ENCODE data around the gene ALOX15. TPM values are rescaled to one million over a fixed set of nuclear protein-coding genes. Genes with fewer than 3 reads are reported as not detected.
A peak's percentile ranks its signal among the peaks of the same experiment; 100 is the strongest.
"Not testable (repeated sequence)": the region's sequence is repeated elsewhere in the genome, so short reads cannot be mapped to it uniquely, and the experiment has no call there.

ALOX15 gene
- total RNA-seq, 1 experiment from 2014 or later = not detected

DNA sequence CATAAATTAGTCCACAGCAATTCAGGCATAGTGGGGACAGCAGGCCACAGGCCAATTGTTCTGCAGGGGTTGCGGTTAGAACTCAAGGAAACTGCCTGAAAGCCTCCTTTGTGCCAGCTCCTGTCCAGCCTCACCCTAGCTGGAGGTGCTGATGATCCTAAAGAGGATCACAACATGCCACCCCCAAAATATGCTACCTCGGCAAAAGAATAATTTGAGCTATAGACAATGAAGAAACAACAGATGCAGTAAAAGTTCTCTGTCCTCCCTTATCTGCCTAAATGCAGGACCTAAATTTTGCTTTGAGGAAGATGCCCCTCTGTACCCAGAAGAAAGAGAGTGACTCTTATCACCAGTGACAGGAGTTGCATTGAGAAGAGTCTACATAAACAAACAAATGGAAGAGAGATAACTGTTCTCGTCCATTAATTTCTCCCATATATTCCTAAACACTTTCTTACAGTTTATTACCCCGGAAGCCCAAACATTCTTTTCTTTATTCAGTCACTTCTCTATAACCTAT, 14.7 kb downstream of the ALOX15 start:
- CTCF ChIA-PET = interaction anchor here (0.6 to 0.9 kb wide), 3 partner anchors 60 to 296 kb away, joined by 4 to 6 read pairs (median 4); no protein-coding TSS in a partner anchor
- Histone ChIP-seq H3K4me3 (ENCODE audit: low read length) (no peak overlapping the region), H3K9me3 (ENCODE audit: low read length) (no peaks in the 10 kb centered on the region), H3K79me2 (ENCODE audit: low read length) (no peaks in the 10 kb centered on the region), H3F3A (ENCODE audit: low read length, unreplicated experiment) (no peaks in the 10 kb centered on the region), H2AFZ (ENCODE audit: low read length) (no peak overlapping the region), H4K20me1 (ENCODE audit: low read length) (no peaks in the 10 kb centered on the region), H3K27ac (ENCODE audit: low read length) (no peak overlapping the region), H3K4me2 (ENCODE audit: low read length) (no peak overlapping the region), H3K9ac (ENCODE audit: low read length) (no peak overlapping the region), H3K4me1 (ENCODE audit: insufficient read depth, low read length) (no peaks in the 10 kb centered on the region; the same call in 1 of the 2 replicates), H3K9me2 (replicated peaks; ENCODE audit: low read length) (no peaks in the 10 kb centered on the region), H3K36me3 (ENCODE audit: low read depth, low read length) (no peaks in the 10 kb centered on the region), H3K27me3 (ENCODE audit: low read length) (no peaks in the 10 kb centered on the region)
- ATAC-seq = no peak
- no peak for DNase-seq
- intact Hi-C loops (cut with micrococcal nuclease) = loop anchor here (1.0 to 2.0 kb wide), 2 partner anchors 60 to 206 kb away; no protein-coding TSS in a partner anchor
- no peak for TF ChIP-seq EZH2phosphoT487 (IDR thresholded peaks at IDR 0.05; ENCODE audit: borderline replicate concordance, low read length)
- TF ChIP-seq EZH2 (IDR thresholded peaks at IDR 0.05; ENCODE audit: low read length, unreplicated experiment) = no peak
- TF ChIP-seq CTCF (conservative IDR thresholded peaks at IDR 0.05; ENCODE audit: low read depth, low read length) = no peak
- no TSS peak for BruUV-seq (replicated peaks)
- POLR2A ChIA-PET (ENCODE audit: unreplicated experiment) = no interaction called here

GRCh38 chr17:4625181-4625617, 16.3 kb downstream of the ALOX15 start:
- Histone ChIP-seq H2AFZ (ENCODE audit: low read length) (no peak overlapping the region), H3K9me3 (ENCODE audit: low read length) (no peaks in the 10 kb centered on the region), H3K27me3 (ENCODE audit: low read length) (no peaks in the 10 kb centered on the region), H3K79me2 (ENCODE audit: low read length) (no peaks in the 10 kb centered on the region), H4K20me1 (ENCODE audit: low read length) (no peaks in the 10 kb centered on the region), H3K36me3 (ENCODE audit: low read depth, low read length) (no peaks in the 10 kb centered on the region), H3K4me2 (ENCODE audit: low read length) (peak overlapping the region; percentile 53; the same call in 1 of the 2 replicates), H3F3A (ENCODE audit: low read length, unreplicated experiment) (no peaks in the 10 kb centered on the region), H3K27ac (ENCODE audit: low read length) (no peak overlapping the region), H3K4me1 (ENCODE audit: insufficient read depth, low read length) (no peaks in the 10 kb centered on the region; the same call in 1 of the 2 replicates), H3K9ac (ENCODE audit: low read length) (no peak overlapping the region), H3K4me3 (ENCODE audit: low read length) (no peak overlapping the region), H3K9me2 (replicated peaks; ENCODE audit: low read length) (no peaks in the 10 kb centered on the region)
- POLR2A ChIA-PET (ENCODE audit: unreplicated experiment) = no interaction called here
- CTCF ChIA-PET = interaction anchor here (1.0 to 1.9 kb wide), 2 partner anchors 57 to 58 kb away, joined by 5 to 6 read pairs; no protein-coding TSS in a partner anchor
- intact Hi-C loops (cut with micrococcal nuclease) = no loop called here
- DNase-seq (peak; percentile 29), ATAC-seq (peak; percentile 33; the same call in 1 of the 2 replicates)
- TF ChIP-seq CTCF (conservative IDR thresholded peaks at IDR 0.05; ENCODE audit: low read depth, low read length) (no peak), EZH2phosphoT487 (IDR thresholded peaks at IDR 0.05; ENCODE audit: borderline replicate concordance, low read length) (no peak), EZH2 (IDR thresholded peaks at IDR 0.05; ENCODE audit: low read length, unreplicated experiment) (no peak)
- BruUV-seq (replicated peaks) = no TSS peak

DNA sequence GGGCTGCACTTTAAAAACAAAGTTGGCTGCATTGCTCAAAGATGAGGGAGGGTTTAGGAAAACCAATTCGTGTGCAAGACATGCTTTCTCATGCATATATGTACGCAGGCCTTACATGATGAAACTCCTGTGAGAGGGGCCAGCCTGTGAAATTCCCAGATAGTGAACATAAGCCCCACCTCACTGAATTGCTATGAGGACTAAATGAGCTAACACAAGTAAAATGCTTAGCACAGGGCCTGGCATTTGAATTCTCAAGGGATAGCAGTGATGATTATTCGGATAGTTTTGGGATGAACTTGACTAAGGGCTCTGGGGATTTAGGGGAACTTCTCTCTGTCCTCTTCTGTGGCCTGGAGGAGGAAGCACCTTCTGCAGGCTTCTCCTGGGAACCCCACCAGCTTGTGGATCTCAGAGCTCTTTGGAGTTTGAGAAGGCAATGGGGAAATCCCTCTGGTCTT, 17.0 kb downstream of the ALOX15 start:
- H3K9me2 ChIP-seq (replicated peaks; ENCODE audit: low read length); ATAC-seq; BruUV-seq (replicated peaks); intact Hi-C loops (cut with micrococcal nuclease); H3K4me2 ChIP-seq (ENCODE audit: low read length); H3K36me3 ChIP-seq (ENCODE audit: low read depth, low read length); H3K9ac ChIP-seq (ENCODE audit: low read length); H3K4me3 ChIP-seq (ENCODE audit: low read length); POLR2A ChIA-PET (ENCODE audit: unreplicated experiment); H3K27me3 ChIP-seq (ENCODE audit: low read length); H3F3A ChIP-seq (ENCODE audit: low read length, unreplicated experiment); H2AFZ ChIP-seq (ENCODE audit: low read length); DNase-seq; H3K9me3 ChIP-seq (ENCODE audit: low read length); H3K4me1 ChIP-seq (ENCODE audit: insufficient read depth, low read length); H3K79me2 ChIP-seq (ENCODE audit: low read length); H3K27ac ChIP-seq (ENCODE audit: low read length); H4K20me1 ChIP-seq (ENCODE audit: low read length): not testable (repeated sequence)
- CTCF ChIA-PET = interaction anchor here (1.0 to 1.9 kb wide), 2 partner anchors 56 to 57 kb away, joined by 5 to 6 read pairs; no protein-coding TSS in a partner anchor

All from PC-3 (cell line).